Esophagus muscularis mucosa (tissue), 4 donors: ENCODE results near the gene SMPD1.

Experiments
- CTCF ChIP-seq, 3 experiments: fragments of 200-600 bp in 2 of 3; fragments of 450-650 bp in 1 of 3; sonication (generic) in 2 of 3; IDR thresholded peaks; one replicate each; pipeline ENCODE4 v1.5.1; 2017 to 2019; ENCODE audit warnings: antibody characterized with exemption in 3 of 3, mild to moderate bottlenecking in 2 of 3, moderate library complexity in 1 of 3
- EP300 ChIP-seq: sonication (generic); formaldehyde crosslinking; IDR thresholded peaks from one replicate; pipeline ENCODE4 v1.6.1; 2017; ENCODE audit warnings: antibody characterized with exemption
- POLR2A ChIP-seq: fragments of 450-650 bp; IDR thresholded peaks from one replicate; pipeline ENCODE4 v1.6.1; 2017; ENCODE audit warnings: antibody characterized with exemption, moderate library complexity, mild to moderate bottlenecking, low read depth
- POLR2AphosphoS5 ChIP-seq, 2 donors: sonication (generic); formaldehyde crosslinking; IDR thresholded peaks; one replicate each; pipeline ENCODE4 v1.6.1; 2017; ENCODE audit warnings: antibody characterized with exemption in 2 of 2

- TF ChIP-seq CTCF (IDR thresholded peaks at IDR 0.05): no peak
- TF ChIP-seq POLR2A: no peak
- TF ChIP-seq EP300: no peak
- no peak for TF ChIP-seq POLR2AphosphoS5 (IDR thresholded peaks at IDR 0.05)
These were observed 27.8 kb downstream of the SMPD1 start for GRCh38 chr11:6417907-6418556.
